Stimulated activated CD4-positive, alpha-beta T cell treated with anti-CD3 and anti-CD28 coated beads, Interleukin-1b, Interleukin-23, amount 100 ng/mL, for 24 hours (primary cell): Measurements from ENCODE around the gene STX4.

ENCODE experiments used
- DNase-seq, 4 experiments: peaks; one replicate each; pipeline ENCODE4 v3.0.0-alpha.2; 2020; ENCODE audit warnings: low read depth in 4 of 4, low spot score in 1 of 4

The STX4 gene

GRCh38 chr16:31032736-31033708 lies at the start of gene STX4:
Gene STX4, plus strand, starts transcription at chr16:31033558. Its CDS starts 248 bp downstream, at chr16:31033806.
- peak; percentile 93 to 98 (median 94) for DNase-seq

- DNase-seq: no peak
These were observed 49.3 kb upstream of the STX4 start for GRCh38 chr16:30983898-30984610.

- peak; percentile 72 to 80 (median 74) for DNase-seq
These were observed 48.5 kb upstream of the STX4 start, which contains the start of gene HSD3B7 for GRCh38 chr16:30984669-30985400. Gene HSD3B7, plus strand, starts transcription at chr16:30985207. Its CDS starts 452 bp downstream, at chr16:30985659.

- DNase-seq: no peak
These were observed 47.8 kb upstream of the STX4 start for GRCh38 chr16:30985401-30986128.

- no peak for DNase-seq
These were observed 47.0 kb upstream of the STX4 start for GRCh38 chr16:30986129-30986991.

- DNase-seq: no peak
These were observed 45.7 kb upstream of the STX4 start for GRCh38 chr16:30987581-30988190.

- no peak for DNase-seq
These were observed 43.8 kb upstream of the STX4 start for GRCh38 chr16:30989469-30990047.

GRCh38 chr16:30990105-30990504 lies 43.3 kb upstream of the STX4 start:
- DNase-seq: no peak

GRCh38 chr16:30991052-30991451 lies 42.3 kb upstream of the STX4 start:
- no peak for DNase-seq

GRCh38 chr16:30992276-30992780 lies 41.0 kb upstream of the STX4 start:
- DNase-seq: no peak

- DNase-seq: no peak
These were observed 40.2 kb upstream of the STX4 start for GRCh38 chr16:30992931-30993816.

- DNase-seq: no peak
These were observed 37.4 kb upstream of the STX4 start for GRCh38 chr16:30995927-30996323.

GRCh38 chr16:30996324-30996984 lies 36.9 kb upstream of the STX4 start:
- no peak for DNase-seq

GRCh38 chr16:30996985-30997724 lies 36.2 kb upstream of the STX4 start:
- DNase-seq: peak; percentile 74 to 84 (median 78)

- DNase-seq: no peak
These were observed 35.3 kb upstream of the STX4 start for GRCh38 chr16:30997725-30998711.
